T-helper 17 cell (primary cell): ENCODE data around the gene C1QBP. TPM values are rescaled to one million over a fixed set of nuclear protein-coding genes. Genes with fewer than 3 reads are reported as not detected.
"Not testable (repeated sequence)": the region's sequence is repeated elsewhere in the genome, so short reads cannot be mapped to it uniquely, and the experiment has no call there.

Experiments
- ATAC-seq: fragments of 150-1000 bp; cut with Tn5 transposase; 2 replicates; pipeline ENCODE4 v1.10.0; 2021; ENCODE audit warnings: mild to moderate bottlenecking, moderate library complexity
- DNase-seq, 3 donors: peaks; one replicate each; pipeline versions ENCODE4 v3.0.0 to v3.0.0-alpha.2; 2020 to 2021
- H3K9me3 ChIP-seq: one replicate; pipeline ENCODE4 v1.7.0; 2013; ENCODE audit warnings: low read length, mild to moderate bottlenecking; ENCODE audit not compliant: control insufficient read depth, poor library complexity, severe bottlenecking
- H3K27ac Mint-ChIP-seq: one replicate; pipeline ENCODE4 v1.8.0; 2022; ENCODE audit warnings: mild to moderate bottlenecking, moderate library complexity, mixed read lengths
- H3K27me3 Mint-ChIP-seq: one replicate; pipeline ENCODE4 v1.8.0; 2022; ENCODE audit warnings: mixed read lengths
- H3K36me3 Mint-ChIP-seq: one replicate; pipeline ENCODE4 v1.8.0; 2022; ENCODE audit warnings: low read depth, mixed read lengths
- H3K4me1 Mint-ChIP-seq: one replicate; pipeline ENCODE4 v1.8.0; 2022; ENCODE audit warnings: mild to moderate bottlenecking, mixed read lengths
- H3K4me3 Mint-ChIP-seq: one replicate; pipeline ENCODE4 v1.8.0; 2022; ENCODE audit warnings: mild to moderate bottlenecking, moderate library complexity, mixed read lengths
- total RNA-seq, 4 donors: library from RNA in 2 of 4; stranded (reverse) in 2 of 4; gene quantifications; one replicate each; pipeline ENCODE4 v1.2.3 and lab custom pipeline; 2022 to 2026

Gene C1QBP
- total RNA-seq, 2 donors from 2014 or later, result 63.8 to 71.6 TPM

GRCh38 chr17:5464717-5465507 lies 26.0 kb upstream of the C1QBP start:
- Mint-ChIP-seq H3K27ac (no peak overlapping the region), H3K4me1 (peaks cover 36% of the 10 kb centered on the region), H3K27me3 (no peaks in the 10 kb centered on the region)

GRCh38 chr17:5446786-5447185 lies 7.8 kb upstream of the C1QBP start:
- Mint-ChIP-seq H3K27me3 (no peaks in the 10 kb centered on the region), H3K4me3 (no peak overlapping the region), H3K36me3 (peaks cover 9% of the 10 kb centered on the region), H3K4me1 (no peaks in the 10 kb centered on the region), H3K27ac (no peak overlapping the region)
- DNase-seq, result no peak
- no peaks in the 10 kb centered on the region for H3K9me3 ChIP-seq
- ATAC-seq, result no peak

More at GRCh38 chr17:5464717-5465507, 26.0 kb upstream of the C1QBP start:
- no peaks in the 10 kb centered on the region for H3K9me3 ChIP-seq
- no peak for ATAC-seq
- DNase-seq, result no peak
- peak overlapping the region; percentile 68 for H3K4me3 Mint-ChIP-seq
- peaks cover 6% of the 10 kb centered on the region for H3K36me3 Mint-ChIP-seq

- Mint-ChIP-seq H3K4me3 (no peak overlapping the region), H3K27me3 (no peaks in the 10 kb centered on the region), H3K27ac (no peak overlapping the region), H3K36me3 (peaks cover 8% of the 10 kb centered on the region), H3K4me1 (peaks cover 6% of the 10 kb centered on the region)
- DNase-seq, result no peak
- H3K9me3 ChIP-seq, result no peaks in the 10 kb centered on the region
- no peak for ATAC-seq
These were observed 5.3 kb upstream of the C1QBP start for GRCh38 chr17:5444209-5444608.

GRCh38 chr17:5443728-5444127 lies 4.8 kb upstream of the C1QBP start:
- H3K4me1 Mint-ChIP-seq, result peaks cover 7% of the 10 kb centered on the region
- DNase-seq (no peak), ATAC-seq (no peak)
- no peak overlapping the region for H3K4me3 Mint-ChIP-seq
- peaks cover 8% of the 10 kb centered on the region for H3K36me3 Mint-ChIP-seq
- H3K9me3 ChIP-seq, result no peaks in the 10 kb centered on the region
- no peak overlapping the region for H3K27ac Mint-ChIP-seq
- no peaks in the 10 kb centered on the region for H3K27me3 Mint-ChIP-seq

- DNase-seq (no peak), ATAC-seq (no peak)
- no peaks in the 10 kb centered on the region for H3K9me3 ChIP-seq
- Mint-ChIP-seq H3K4me1 (peaks cover 19% of the 10 kb centered on the region), H3K4me3 (peak overlapping the region; percentile 86), H3K27me3 (no peaks in the 10 kb centered on the region), H3K36me3 (no peaks in the 10 kb centered on the region), H3K27ac (peak overlapping the region; percentile 91)
These were observed 450 bp upstream of the C1QBP start for GRCh38 chr17:5439446-5439764.

GRCh38 chr17:5437721-5438317 lies 1.1 kb downstream of the C1QBP start:
- H3K4me1 Mint-ChIP-seq, result peaks cover 19% of the 10 kb centered on the region
- H3K27ac Mint-ChIP-seq, result peak overlapping the region; percentile 91
- H3K4me3 Mint-ChIP-seq, result peak overlapping the region; percentile 86
- DNase-seq (no peak), ATAC-seq (no peak)
- H3K9me3 ChIP-seq, result no peaks in the 10 kb centered on the region
- no peaks in the 10 kb centered on the region for H3K27me3 Mint-ChIP-seq
- no peaks in the 10 kb centered on the region for H3K36me3 Mint-ChIP-seq

- H3K4me3 Mint-ChIP-seq, ATAC-seq, H3K36me3 Mint-ChIP-seq, H3K27me3 Mint-ChIP-seq, H3K9me3 ChIP-seq, DNase-seq: not testable (repeated sequence)
- H3K27ac Mint-ChIP-seq, result peak overlapping the region; percentile 91
- H3K4me1 Mint-ChIP-seq, result peaks cover 20% of the 10 kb centered on the region
These were observed 3.1 kb downstream of the C1QBP start for GRCh38 chr17:5435781-5436315.

GRCh38 chr17:5434984-5435383 lies 4.0 kb downstream of the C1QBP start:
- no peaks in the 10 kb centered on the region for H3K27me3 Mint-ChIP-seq
- no peaks in the 10 kb centered on the region for H3K9me3 ChIP-seq
- H3K27ac Mint-ChIP-seq, result no peak overlapping the region
- ATAC-seq, result no peak
- peaks cover 21% of the 10 kb centered on the region for H3K4me1 Mint-ChIP-seq
- no peak overlapping the region for H3K4me3 Mint-ChIP-seq
- DNase-seq, result no peak
- no peaks in the 10 kb centered on the region for H3K36me3 Mint-ChIP-seq

- peaks cover 3% of the 10 kb centered on the region for H3K36me3 Mint-ChIP-seq
- ATAC-seq (no peak), DNase-seq (no peak)
- no peak overlapping the region for H3K4me3 Mint-ChIP-seq
- no peaks in the 10 kb centered on the region for H3K27me3 Mint-ChIP-seq
- H3K9me3 ChIP-seq, result no peaks in the 10 kb centered on the region
- H3K27ac Mint-ChIP-seq, result peak overlapping the region; percentile 65
- peaks cover 8% of the 10 kb centered on the region for H3K4me1 Mint-ChIP-seq
These were observed 6.9 kb downstream of the C1QBP start for GRCh38 chr17:5431949-5432556.

- not testable (repeated sequence) for H3K36me3 Mint-ChIP-seq, ATAC-seq, H3K27me3 Mint-ChIP-seq, H3K9me3 ChIP-seq, DNase-seq, H3K4me1 Mint-ChIP-seq
- H3K27ac Mint-ChIP-seq, result peak overlapping the region; percentile 65
- peak overlapping the region; percentile 52 for H3K4me3 Mint-ChIP-seq
These were observed 7.7 kb downstream of the C1QBP start for GRCh38 chr17:5431234-5431633.

- H3K4me1 Mint-ChIP-seq, result peaks cover 8% of the 10 kb centered on the region
- H3K36me3 Mint-ChIP-seq, result peaks cover 3% of the 10 kb centered on the region
- DNase-seq, result no peak
- H3K27me3 Mint-ChIP-seq, result no peaks in the 10 kb centered on the region
- H3K4me3 Mint-ChIP-seq, result no peak overlapping the region
- H3K9me3 ChIP-seq, result no peaks in the 10 kb centered on the region
- H3K27ac Mint-ChIP-seq, result peak overlapping the region; percentile 65
- ATAC-seq, result no peak
These were observed 8.4 kb downstream of the C1QBP start for GRCh38 chr17:5430413-5430999.

- Mint-ChIP-seq H3K27ac (peak overlapping the region; percentile 77), H3K4me1 (peaks cover 6% of the 10 kb centered on the region), H3K36me3 (peaks cover 3% of the 10 kb centered on the region), H3K27me3 (no peaks in the 10 kb centered on the region), H3K4me3 (no peak overlapping the region)
- ATAC-seq (no peak), DNase-seq (no peak)
- H3K9me3 ChIP-seq, result no peaks in the 10 kb centered on the region
These were observed 9.6 kb downstream of the C1QBP start for GRCh38 chr17:5429191-5429887.

GRCh38 chr17:5425826-5426225 lies 13.1 kb downstream of the C1QBP start:
- no peak for DNase-seq
- peaks cover 3% of the 10 kb centered on the region for H3K36me3 Mint-ChIP-seq

More at GRCh38 chr17:5425826-5426225, 13.1 kb downstream of the C1QBP start:
- no peaks in the 10 kb centered on the region for H3K9me3 ChIP-seq
- Mint-ChIP-seq H3K4me3 (no peak overlapping the region), H3K4me1 (peaks cover 13% of the 10 kb centered on the region), H3K27ac (no peak overlapping the region), H3K27me3 (no peaks in the 10 kb centered on the region)
- no peak for ATAC-seq
